NCI-H2171 treated with DMSO at 0.1 percent for 48 hours (cell line): ENCODE results near the gene SAG.

Source experiments
- DNase-seq: peaks from one replicate; lab custom pipeline; 2025; lab: John Stamatoyannopoulos, UW

SAG gene

DNA sequence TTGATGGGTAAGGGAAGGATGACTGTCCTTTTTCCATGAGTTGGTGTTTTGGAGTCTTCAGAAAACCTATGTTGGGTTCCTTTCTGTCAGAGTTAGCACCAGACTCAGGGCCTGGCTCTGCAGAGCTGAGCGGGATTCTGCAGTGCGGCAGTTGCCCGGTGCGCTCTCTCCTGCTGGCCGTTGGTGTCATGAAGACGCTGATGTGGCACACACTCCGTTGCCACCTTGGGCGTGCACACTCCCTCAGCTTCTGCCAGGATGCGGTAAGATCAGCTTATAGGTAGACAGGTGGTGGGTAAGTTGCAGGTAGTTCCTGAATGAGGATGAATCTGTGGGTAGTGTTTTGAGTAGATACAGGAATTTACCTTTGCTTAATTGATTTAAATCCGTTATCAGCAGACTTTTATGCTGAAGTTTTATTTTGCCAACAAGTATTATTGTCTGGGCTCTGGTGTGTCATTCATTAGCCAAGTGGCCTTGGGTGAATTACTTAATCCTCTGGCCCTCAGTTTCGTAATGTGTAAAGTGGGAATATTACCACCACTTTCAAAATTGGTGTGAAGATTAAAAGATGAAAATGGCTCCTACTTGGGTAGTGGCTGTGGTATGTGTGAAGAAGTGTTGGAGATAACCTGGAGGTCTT, 73.5 kb downstream of the SAG start:
- no peak for DNase-seq

DNA sequence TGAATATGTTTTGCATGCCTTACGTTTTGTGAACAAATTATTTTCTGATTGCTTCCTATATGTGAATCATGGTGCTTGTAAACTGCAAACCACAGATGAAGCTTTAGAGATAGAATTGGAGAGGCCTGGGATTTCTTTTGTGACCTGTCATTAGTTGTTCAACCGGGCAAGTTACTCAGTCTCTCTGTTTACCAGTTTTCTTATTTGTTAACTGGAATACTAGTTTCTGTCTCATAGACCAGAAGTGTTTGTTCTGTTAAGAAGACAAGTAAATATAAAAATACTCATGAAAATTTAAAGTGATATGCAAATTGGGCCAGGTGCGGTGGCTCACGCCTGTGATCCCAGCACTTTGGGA, 74.0 kb downstream of the SAG start:
- DNase-seq: no peak

DNA sequence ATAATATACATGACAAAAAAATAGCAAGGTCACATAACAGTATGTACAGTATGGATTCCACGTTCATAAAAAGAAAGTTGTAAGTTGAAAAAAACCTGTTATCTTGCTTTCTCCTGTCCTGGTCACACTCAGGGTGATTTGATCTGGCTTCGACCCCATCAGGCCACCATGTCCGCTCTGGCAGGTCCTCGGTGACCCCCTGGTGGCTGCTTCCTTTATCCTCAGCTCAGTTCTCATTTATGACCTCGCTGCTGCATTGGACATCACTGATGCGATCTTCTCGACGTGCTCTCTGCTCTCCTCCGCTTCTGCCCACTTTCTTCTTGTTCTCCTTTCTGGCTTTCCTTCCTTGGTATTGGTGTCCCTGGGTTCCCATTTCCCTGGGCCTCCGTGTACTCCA, 76.4 kb downstream of the SAG start:
- no peak for DNase-seq

DNA sequence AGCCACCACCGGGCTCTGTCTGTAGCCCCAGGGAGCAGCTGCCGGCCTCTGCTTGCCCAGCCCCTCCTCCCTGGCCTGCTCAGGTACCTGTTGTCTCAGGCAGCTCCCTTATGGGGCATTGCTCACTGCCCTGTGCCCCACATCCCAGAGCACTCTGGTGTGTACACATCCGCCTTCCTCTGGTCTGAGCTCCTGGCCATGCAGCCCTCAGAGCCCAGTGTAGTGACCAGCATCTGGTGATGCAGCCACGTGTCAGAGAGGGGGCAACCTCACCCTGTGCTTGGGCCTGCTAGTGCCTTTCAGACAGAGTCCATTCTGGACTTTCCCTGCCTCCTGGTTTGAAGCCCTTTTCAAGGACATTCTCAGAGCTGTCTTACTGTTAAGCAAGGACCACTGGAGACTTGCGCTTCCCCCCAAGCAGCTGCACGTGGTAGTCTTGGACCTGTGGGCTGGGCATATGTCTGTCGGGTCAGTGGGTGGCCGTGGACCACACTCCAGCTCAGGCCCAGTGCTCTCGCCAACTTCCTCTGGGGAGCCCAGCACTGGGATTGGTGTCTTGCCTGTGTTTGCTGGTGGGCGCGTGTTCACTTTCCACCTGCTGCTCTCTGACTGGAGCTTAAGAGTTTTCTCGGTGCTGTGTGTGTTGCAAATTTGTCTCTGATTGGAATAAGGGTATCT, 77.3 kb downstream of the SAG start:
- no peak for DNase-seq

DNA sequence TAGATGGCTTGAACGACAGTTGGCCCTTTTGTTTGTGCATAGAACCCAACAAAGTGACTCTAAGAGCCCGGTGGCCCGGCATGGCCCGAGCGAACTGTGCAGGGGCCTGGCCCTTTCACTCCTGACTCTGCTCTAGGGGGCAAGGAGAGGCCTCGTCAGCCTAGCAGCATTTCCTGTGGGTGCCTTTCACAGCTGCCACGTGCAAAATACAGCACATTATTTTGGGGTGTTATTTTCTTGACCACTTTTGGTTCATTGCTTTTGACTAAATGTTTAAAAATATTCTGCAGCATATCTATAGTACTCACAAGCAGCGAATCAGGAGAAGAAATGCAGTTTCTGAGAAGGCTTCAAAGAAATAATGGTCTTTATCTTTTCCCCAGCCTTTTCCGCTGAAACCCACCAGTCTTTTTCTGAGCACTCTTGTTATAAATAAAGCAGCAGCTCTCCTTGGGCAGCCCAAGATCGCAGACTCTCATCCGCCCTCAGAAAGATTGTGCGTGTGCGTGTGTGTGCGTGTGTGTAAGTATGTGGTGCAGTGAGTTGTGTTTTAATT, 78.0 kb downstream of the SAG start:
- DNase-seq: no peak

DNA sequence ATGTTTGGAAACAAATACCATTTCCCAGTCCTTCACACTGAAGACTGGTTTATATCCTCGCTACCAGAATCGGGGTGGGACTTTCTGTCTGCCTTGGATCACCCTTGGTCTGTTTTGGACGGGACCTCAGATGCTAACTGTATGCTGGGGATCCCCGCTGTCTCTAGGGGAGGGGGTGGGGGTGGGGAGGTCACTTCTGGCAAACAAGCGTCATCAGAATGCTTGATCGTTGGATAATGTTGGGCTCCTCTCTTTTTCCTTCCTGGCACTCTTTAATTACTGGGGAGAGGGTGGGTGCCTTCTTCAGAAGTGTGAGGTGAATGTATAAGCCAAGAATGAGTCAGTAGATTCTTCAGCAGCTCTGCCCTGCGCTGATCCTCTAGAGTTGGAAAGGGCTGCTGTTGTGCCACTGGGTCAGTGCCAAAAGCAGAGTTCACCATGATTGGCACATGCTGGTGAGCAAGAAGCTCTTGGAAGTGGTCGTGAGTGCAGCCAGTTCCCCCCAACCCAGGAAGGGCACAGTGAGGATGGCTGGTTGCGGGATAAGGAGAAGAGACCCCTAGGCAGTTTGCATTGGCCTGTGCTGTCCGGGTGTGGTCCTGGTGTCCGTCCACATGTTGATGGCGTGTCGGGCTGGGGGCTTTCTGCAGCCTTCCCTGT, 78.9 kb downstream of the SAG start:
- DNase-seq: no peak

DNA sequence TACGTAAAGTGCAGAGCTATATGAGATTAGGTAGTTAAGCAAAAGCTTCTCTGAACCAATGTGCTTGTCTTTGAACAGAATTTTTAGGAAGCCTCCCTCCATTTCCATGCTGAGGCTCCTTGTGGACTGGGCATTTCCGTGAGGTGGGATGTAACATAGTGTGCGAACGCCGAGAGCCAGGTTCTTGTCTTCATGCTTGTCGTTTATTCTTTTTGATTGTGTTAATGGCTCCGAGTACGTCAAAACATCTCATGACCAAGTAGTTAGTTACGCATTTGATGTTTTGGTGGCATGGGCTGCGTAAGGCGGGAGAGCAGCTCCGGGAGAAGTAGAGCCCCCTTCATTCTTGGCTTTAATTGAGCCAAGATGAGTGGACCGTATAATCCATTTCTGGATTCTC, 79.6 kb downstream of the SAG start:
- no peak for DNase-seq

DNA sequence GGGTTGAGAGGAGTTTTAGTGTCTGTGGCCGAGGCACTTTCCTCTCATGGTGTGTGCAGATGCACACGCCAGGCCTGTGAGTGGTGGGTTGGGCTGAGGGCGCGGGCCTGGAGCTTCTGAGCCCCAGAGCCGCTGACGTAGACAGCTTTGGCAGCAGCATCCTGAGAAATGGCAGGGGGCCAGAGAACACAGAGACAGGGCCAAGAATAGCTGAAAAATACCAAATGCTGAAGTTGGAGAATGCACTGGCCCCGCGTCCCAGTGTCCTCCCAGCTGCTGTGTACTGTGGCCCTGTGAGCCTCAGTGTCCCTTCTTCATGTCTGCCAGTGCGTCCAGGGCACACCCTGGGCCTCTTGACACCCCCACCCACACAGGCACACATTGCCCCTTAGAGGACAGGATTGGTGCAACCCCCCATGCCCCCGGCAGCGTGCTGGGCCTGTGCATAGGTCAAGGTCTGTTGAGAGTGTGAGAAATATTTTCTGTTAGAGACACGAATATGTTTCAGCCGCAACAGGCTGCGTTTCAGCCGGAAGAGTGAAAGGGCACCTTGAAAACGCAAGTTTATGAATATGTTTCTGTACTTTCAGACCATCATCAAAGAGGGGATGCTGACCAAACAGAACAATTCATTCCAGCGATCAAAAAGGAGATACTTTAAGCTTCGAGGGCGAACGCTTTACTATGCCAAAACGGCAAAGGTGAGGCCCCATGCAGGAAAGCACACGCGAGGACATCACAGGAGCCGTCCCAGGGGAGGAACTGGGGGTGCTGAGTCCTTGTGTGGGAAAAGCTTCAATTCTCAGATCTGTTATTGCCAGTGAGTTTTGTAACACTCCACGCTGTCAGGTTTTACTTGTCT, 80.3 kb downstream of the SAG start:
- DNase-seq: no peak

DNA sequence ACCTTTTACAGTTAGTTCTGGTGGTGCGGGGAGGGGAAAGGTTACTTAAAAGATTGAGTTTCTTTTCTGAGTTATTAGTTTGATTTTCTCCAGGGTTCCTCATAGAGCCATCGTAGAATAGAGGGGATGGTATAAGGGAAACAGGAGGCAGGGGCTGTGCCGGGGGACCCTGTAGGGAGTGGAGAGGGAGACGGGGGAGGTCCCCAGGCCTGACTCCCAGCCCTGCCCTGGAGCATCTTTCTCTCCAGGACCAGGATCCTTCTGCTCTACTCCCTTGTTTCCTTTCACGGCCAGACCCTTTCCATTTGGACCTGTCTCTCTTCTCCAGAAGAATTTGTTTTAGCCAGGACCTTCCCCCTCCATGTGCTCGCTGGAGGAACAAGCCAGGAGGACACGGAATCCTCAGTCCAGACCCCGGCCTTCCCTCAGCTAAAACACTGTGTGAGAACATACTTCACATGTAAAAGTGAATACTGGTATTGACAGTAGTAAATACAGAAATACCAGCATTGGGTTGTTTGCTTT, 82.0 kb downstream of the SAG start:
- no peak for DNase-seq

DNA sequence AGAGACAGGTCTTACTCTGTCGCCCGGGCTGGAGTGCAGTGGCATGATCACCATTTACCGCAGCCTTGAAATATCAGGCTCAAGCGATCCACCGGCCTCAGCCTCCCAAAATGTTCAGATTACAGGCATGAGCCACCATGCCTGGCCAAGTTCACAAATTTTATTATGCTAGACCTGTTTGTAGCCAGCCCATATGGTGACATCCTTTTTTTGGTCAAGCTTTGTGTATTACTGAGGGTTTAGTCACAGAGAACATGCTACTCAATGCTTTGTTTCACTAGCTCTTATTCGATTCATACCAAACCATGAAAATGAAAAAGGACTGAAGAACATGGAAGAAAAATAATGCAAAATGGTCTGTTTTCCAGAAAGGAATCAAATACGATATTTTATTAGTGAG, 88.1 kb downstream of the SAG start:
- DNase-seq: no peak
